Breast epithelium (tissue), 4 donors: Measurements from ENCODE around the gene FBXO31. TPM values are rescaled to one million over a fixed set of nuclear protein-coding genes. Genes with fewer than 3 reads are reported as not detected.

Experiments
- DNase-seq, 2 donors: peaks; one replicate each; pipeline ENCODE4 v3.0.0-alpha.2; 2019; ENCODE audit warnings: low spot score in 2 of 2
- H3K27ac ChIP-seq, 2 donors: fragments of 200-600 bp; sonication (generic) in 1 of 2; one replicate each; pipeline ENCODE4 v1.5.1; 2016 to 2019; ENCODE audit warnings: mild to moderate bottlenecking in 1 of 2
- H3K27me3 ChIP-seq, 2 donors: fragments of 200-600 bp; sonication (generic) in 1 of 2; one replicate each; pipeline versions ENCODE4 v1.5.1 to v1.6.0; 2017 to 2019; ENCODE audit warnings: control low read depth in 1 of 2, mild to moderate bottlenecking in 1 of 2
- H3K36me3 ChIP-seq: fragments of 200-600 bp; one replicate; pipeline ENCODE4 v1.5.1; 2019
- H3K4me1 ChIP-seq, 2 donors: fragments of 200-600 bp; sonication (generic); one replicate each; pipeline ENCODE4 v1.5.1; 2016 to 2019; ENCODE audit warnings: control low read depth in 1 of 2
- H3K4me3 ChIP-seq, 3 donors: fragments of 200-600 bp; sonication (generic); 1 replicate in 2 of 3; 2 replicates in 1 of 3; pipeline ENCODE4 v1.5.1; 2016 to 2019; ENCODE audit warnings: mild to moderate bottlenecking in 3 of 3, moderate library complexity in 2 of 3
- H3K9me3 ChIP-seq, 2 donors: fragments of 200-600 bp; sonication (generic) in 1 of 2; one replicate each; pipeline ENCODE4 v1.5.1; 2016 to 2019; ENCODE audit warnings: control low read depth in 1 of 2
- CTCF ChIP-seq, 3 donors: fragments of 450-650 bp; IDR thresholded peaks; one replicate each; pipeline ENCODE4 v1.5.1; 2016 to 2017; ENCODE audit warnings: antibody characterized with exemption in 3 of 3, mild to moderate bottlenecking in 3 of 3, moderate library complexity in 3 of 3
- POLR2A ChIP-seq: fragments of 450-650 bp; IDR thresholded peaks from one replicate; pipeline ENCODE4 v1.6.1; 2016; ENCODE audit warnings: antibody characterized with exemption, mild to moderate bottlenecking, moderate library complexity
- POLR2AphosphoS5 ChIP-seq, 3 donors: sonication (generic); formaldehyde crosslinking; IDR thresholded peaks; one replicate each; pipeline ENCODE4 v1.6.1; 2017; ENCODE audit warnings: antibody characterized with exemption in 3 of 3
- intact Hi-C: fragments of 100-400 bp; cut with DNase I; formaldehyde crosslinking; loops from one replicate; pipeline ENCODE4 v1.15.1; 2023; ENCODE audit warnings: low total_unique reads
- total RNA-seq, 3 donors: library from RNA; depleted of rRNA; stranded (reverse); fragments of >200 nt; gene quantifications; one replicate each; pipeline ENCODE4 v1.1.0, GENCODE V29; 2016

FBXO31 gene
- total RNA-seq, 3 donors from 2014 or later, result 43.0 to 74.7 (median 67.4) TPM

- H3K9me3 ChIP-seq, result no peaks in the 10 kb centered on the region
- intact Hi-C loops, result no loop called here
- H3K27ac ChIP-seq, result no peak overlapping the region
- no peaks in the 10 kb centered on the region for H3K27me3 ChIP-seq
- no peaks in the 10 kb centered on the region for H3K36me3 ChIP-seq
- no peak for DNase-seq
- TF ChIP-seq POLR2A (no peak), CTCF (IDR thresholded peaks at IDR 0.05) (no peak), POLR2AphosphoS5 (IDR thresholded peaks at IDR 0.05) (no peak)
- H3K4me1 ChIP-seq, result no peaks in the 10 kb centered on the region
- H3K4me3 ChIP-seq, result no peak overlapping the region
Measured at GRCh38 chr16:87353613-87354012, 30.0 kb downstream of the FBXO31 start.

GRCh38 chr16:87352818-87353217 lies 30.8 kb downstream of the FBXO31 start:
- Histone ChIP-seq H3K4me3 (no peak overlapping the region), H3K4me1 (no peaks in the 10 kb centered on the region), H3K36me3 (no peaks in the 10 kb centered on the region), H3K9me3 (no peaks in the 10 kb centered on the region), H3K27ac (no peak overlapping the region), H3K27me3 (no peaks in the 10 kb centered on the region)
- intact Hi-C loops, result no loop called here
- no peak for DNase-seq
- TF ChIP-seq POLR2AphosphoS5 (IDR thresholded peaks at IDR 0.05) (no peak), CTCF (IDR thresholded peaks at IDR 0.05) (no peak), POLR2A (no peak)

- no peak for DNase-seq
- intact Hi-C loops, result no loop called here
- H3K4me3 ChIP-seq, result no peak overlapping the region
- no peaks in the 10 kb centered on the region for H3K27me3 ChIP-seq
- H3K36me3 ChIP-seq, result no peaks in the 10 kb centered on the region
- no peak for TF ChIP-seq POLR2AphosphoS5 (IDR thresholded peaks at IDR 0.05)
- TF ChIP-seq POLR2A, result no peak
- no peak for TF ChIP-seq CTCF (IDR thresholded peaks at IDR 0.05)
- no peaks in the 10 kb centered on the region for H3K4me1 ChIP-seq
- H3K27ac ChIP-seq, result peak overlapping the region in 1 of 2 donors; percentile 12
- no peaks in the 10 kb centered on the region for H3K9me3 ChIP-seq
Measured at GRCh38 chr16:87351320-87351698, 32.3 kb downstream of the FBXO31 start.

GRCh38 chr16:87350681-87351319 lies 32.8 kb downstream of the FBXO31 start:
- Histone ChIP-seq H3K27me3 (no peaks in the 10 kb centered on the region), H3K4me3 (peak overlapping the region in 1 of 3 donors; percentile 31), H3K4me1 (no peaks in the 10 kb centered on the region), H3K36me3 (no peaks in the 10 kb centered on the region), H3K27ac (peak overlapping the region in 1 of 2 donors; percentile 12), H3K9me3 (no peaks in the 10 kb centered on the region)
- no peak for DNase-seq
- intact Hi-C loops, result no loop called here
- TF ChIP-seq POLR2AphosphoS5 (IDR thresholded peaks at IDR 0.05), result no peak

- H3K4me1 ChIP-seq, result no peaks in the 10 kb centered on the region
- H3K9me3 ChIP-seq, result no peaks in the 10 kb centered on the region
- H3K27me3 ChIP-seq, result no peaks in the 10 kb centered on the region
- H3K27ac ChIP-seq, result no peak overlapping the region
- H3K36me3 ChIP-seq, result no peaks in the 10 kb centered on the region
- H3K4me3 ChIP-seq, result no peak overlapping the region
- TF ChIP-seq POLR2AphosphoS5 (IDR thresholded peaks at IDR 0.05), result no peak
- TF ChIP-seq CTCF (IDR thresholded peaks at IDR 0.05), result no peak
- no peak for TF ChIP-seq POLR2A
- intact Hi-C loops, result no loop called here
- DNase-seq, result no peak
Measured at GRCh38 chr16:87350031-87350430, 33.5 kb downstream of the FBXO31 start.
